GM23248 (cell line): Measurements from ENCODE around the gene CCL28.

Source experiments
- EZH2 ChIP-seq: fragments of 200-600 bp; sonication (generic); IDR thresholded peaks from 2 replicates; pipeline ENCODE4 v1.6.1; 2018; ENCODE audit warnings: antibody characterized with exemption, mild to moderate bottlenecking; ENCODE audit not compliant: insufficient read depth, poor library complexity, severe bottlenecking
- EZH2phosphoT487 ChIP-seq: fragments of 200-600 bp; sonication (generic); IDR thresholded peaks from 2 replicates; pipeline ENCODE4 v1.6.1; 2018; ENCODE audit warnings: antibody characterized with exemption, moderate library complexity, mild to moderate bottlenecking, low read depth; ENCODE audit not compliant: insufficient read depth

DNA sequence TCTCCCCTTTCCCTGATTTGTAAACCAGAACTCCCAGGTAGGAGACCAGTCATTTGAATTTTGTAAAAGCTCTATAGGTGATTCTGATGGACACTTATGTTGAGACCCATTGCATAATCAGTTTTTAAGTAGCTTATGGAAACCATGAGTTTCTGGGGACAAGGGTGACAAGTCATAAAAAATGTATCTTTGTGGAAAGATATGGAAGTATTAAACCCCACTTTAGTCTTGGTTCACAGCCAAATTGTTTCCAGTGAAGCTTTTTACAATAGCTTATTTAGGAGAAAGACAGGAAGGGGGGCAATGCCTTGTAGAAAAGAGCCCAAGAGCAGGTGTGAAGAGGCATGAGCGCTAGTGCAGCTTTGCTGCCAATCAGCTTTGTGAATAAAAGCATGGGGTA, 453 bp upstream of the CCL28 start:
- TF ChIP-seq EZH2phosphoT487 (no peak), EZH2 (no peak)
